ENCODE data around the gene CORO2A.
"Not testable (repeated sequence)": the region's sequence is repeated elsewhere in the genome, so short reads cannot be mapped to it uniquely, and the experiment has no call there.

DNA sequence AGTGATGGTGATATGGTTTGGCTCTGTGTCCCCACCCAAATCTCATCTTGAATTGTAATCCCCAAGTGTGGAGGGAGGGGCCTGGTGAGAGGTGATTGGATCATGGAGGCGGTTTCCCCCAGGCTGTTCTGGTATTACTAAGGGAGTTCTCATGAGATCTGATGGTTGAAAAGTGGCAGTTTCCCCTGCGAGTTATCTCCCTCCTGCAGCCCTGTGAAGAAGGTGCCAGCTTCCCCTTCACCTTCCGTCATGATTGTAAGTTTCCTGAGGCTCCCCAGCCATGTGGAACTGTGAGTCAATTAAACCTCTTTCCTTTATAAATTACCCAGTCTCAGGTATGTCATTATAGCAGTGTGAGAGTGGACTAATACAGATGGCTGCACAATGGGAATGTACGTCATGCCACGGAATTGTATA, 17.9 kb downstream of the CORO2A start:
- TF ChIP-seq, protein P1, sequence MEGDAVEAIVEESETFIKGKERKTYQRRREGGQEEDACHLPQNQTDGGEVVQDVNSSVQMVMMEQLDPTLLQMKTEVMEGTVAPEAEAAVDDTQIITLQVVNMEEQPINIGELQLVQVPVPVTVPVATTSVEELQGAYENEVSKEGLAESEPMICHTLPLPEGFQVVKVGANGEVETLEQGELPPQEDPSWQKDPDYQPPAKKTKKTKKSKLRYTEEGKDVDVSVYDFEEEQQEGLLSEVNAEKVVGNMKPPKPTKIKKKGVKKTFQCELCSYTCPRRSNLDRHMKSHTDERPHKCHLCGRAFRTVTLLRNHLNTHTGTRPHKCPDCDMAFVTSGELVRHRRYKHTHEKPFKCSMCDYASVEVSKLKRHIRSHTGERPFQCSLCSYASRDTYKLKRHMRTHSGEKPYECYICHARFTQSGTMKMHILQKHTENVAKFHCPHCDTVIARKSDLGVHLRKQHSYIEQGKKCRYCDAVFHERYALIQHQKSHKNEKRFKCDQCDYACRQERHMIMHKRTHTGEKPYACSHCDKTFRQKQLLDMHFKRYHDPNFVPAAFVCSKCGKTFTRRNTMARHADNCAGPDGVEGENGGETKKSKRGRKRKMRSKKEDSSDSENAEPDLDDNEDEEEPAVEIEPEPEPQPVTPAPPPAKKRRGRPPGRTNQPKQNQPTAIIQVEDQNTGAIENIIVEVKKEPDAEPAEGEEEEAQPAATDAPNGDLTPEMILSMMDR (IDR thresholded peaks at IDR 0.05), result not testable (repeated sequence)
- TF ChIP-seq POLR2A (IDR thresholded peaks at IDR 0.05), result not testable (repeated sequence)
